Stimulated activated CD4-positive, alpha-beta T cell treated with anti-CD3 and anti-CD28 coated beads, Interleukin-12 subunit alpha, Interleukin-12 subunit beta, amount 100 ng/mL, for 48 hours (primary cell): Measurements from ENCODE around the gene GRAMD1C.
"Not testable (repeated sequence)": the region's sequence is repeated elsewhere in the genome, so short reads cannot be mapped to it uniquely, and the experiment has no call there.

Experiments
- DNase-seq, 3 donors: peaks; one replicate each; pipeline ENCODE4 v3.0.0-alpha.2; 2020; ENCODE audit warnings: low read depth in 2 of 3, low spot score in 1 of 3

GRAMD1C gene

DNA sequence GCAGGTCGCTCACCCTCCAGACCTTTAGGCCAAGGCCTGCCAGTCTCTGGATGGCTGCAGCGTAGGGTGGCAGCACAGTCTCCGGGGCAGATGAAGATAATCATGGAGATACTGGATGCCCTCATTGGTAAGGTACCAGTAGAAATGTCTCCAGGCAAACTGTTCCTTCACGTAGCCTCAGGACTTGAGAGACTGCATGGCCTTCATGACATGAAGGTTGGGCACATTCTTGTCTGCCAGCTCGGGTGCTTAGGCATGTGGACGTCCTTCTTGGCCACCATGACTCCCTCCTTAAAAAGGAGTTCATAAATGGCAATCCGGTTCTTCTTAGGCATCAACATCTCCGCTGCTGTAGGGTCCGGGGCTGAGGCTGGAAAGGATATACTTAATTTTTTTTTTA lies 11.8 kb downstream of the GRAMD1C start:
- DNase-seq: not testable (repeated sequence)

DNA sequence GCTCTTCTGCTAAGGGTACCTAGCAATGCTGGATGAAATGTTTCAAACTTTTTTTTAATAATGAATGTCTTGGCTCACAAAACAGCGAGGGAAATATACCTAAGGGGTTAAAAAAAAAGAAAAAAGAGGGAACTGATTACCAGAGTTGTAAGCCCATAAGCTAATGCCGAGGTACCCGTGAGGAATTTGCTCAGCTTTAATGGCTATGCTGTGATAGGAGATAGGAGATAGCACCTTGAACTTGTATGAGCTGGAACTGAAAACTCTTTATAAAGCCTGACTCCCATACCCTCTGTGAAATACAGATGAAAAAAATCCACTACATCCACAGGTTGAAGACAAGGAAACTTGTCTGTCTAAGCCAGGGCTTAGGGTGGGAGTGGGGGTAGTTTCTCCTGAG lies 13.9 kb downstream of the GRAMD1C start:
- no peak for DNase-seq

DNA sequence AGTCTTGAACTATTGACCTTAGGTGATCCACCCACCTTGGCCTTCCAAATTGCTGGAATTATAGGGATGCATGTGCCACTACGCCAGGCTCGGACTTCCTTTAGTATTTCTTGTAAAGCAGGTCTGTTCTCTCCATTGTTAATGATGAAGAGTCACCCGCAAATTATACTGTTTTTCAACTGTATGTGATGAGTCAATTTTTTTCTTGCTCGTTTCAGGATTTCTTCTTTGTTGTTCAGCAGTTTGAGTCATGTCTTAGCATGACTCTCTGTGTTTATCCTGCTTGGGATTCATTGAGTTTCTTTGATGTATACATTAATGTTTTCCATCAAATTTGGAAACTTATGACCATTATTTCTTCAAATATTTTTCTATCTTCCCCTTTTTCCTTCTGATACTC lies 28.9 kb downstream of the GRAMD1C start:
- no peak for DNase-seq

DNA sequence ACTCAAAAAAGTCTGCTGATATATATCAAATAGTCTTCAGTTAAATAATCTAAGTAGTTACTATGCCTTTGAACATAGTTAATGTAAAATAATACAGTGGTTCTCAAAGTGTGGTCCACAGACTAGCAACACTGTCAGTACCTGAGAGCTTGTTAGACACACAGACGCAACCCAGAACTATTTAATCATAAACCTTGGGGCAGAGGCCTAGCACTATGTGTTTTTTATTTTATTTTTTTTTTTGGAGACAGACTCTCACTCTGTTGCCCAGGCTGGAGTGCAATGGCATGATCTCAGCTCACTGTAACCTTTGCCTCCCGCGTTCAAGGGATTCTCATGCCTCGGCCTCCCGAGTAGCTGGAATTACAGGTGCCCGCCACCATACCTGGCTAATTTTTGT lies 34.7 kb downstream of the GRAMD1C start:
- DNase-seq: no peak

DNA sequence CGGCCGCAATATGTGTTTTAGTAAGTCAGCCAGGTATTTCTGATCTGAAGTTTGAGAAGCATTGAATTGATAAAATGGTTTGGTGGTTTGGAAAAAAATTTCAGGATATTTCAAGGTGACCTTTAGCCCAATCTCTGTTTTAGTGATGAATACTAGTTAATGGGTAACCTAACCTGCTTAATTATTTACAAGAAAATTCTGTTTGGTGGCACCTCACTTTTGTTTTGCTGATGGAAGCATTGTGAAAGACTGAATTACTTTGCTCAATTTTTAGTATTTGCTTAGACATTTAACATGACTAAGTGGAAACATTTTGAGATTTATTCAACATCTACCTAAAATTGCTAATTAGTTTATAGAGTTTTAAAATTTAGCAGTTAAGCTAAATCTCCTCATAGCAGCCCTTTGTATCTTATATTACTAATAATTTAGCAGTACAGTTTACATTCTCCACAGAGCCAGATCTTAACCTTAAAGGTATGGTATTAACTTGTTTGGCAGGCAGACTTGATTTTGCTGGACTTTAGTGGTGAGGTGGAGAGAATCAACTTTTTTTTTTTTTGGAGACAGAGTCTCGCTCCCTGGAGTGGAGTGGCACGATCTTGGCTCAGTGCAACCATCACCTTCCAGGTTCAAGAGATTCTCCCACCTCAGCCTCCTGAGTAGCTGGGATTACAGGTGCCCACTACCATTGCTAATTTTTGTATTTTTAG lies 35.4 kb downstream of the GRAMD1C start:
- DNase-seq: no peak

DNA sequence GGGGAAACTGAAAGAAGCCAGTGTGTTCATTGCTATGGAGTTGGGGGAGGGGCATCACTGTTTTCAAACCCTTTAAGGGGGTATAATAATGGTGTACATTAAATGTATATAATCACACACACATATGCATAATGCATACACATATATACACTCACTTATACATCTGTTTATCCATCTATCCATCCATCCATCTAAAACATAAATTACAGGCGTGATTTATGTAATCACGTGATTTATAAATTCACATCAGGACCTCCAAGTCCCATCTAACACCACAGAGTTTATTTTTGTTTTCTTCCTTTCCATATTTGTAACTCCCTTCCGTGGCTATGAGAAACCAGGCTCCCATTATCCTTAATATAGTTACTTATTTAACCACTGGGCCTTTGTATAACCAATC lies 39.8 kb downstream of the GRAMD1C start:
- DNase-seq: no peak

DNA sequence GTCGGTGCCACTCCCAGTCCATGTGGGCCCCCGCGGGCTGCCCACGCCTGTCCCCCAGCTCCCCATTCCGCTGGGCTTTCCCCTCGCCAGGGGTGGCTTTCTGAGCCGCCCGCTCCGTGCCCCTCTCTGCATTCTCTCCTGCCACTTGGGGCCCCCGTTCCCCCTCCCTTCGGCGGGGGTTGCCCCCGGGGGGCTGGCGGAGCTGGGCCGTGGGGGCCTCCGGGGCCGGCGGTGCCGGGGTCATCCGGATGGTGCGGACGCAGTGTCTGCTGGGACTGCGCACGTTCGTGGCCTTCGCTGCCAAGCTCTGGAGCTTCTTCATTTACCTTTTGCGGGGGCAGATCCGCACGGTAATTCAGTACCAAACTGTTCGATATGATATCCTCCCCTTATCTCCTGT lies 46.5 kb downstream of the GRAMD1C start:
- no peak for DNase-seq

DNA sequence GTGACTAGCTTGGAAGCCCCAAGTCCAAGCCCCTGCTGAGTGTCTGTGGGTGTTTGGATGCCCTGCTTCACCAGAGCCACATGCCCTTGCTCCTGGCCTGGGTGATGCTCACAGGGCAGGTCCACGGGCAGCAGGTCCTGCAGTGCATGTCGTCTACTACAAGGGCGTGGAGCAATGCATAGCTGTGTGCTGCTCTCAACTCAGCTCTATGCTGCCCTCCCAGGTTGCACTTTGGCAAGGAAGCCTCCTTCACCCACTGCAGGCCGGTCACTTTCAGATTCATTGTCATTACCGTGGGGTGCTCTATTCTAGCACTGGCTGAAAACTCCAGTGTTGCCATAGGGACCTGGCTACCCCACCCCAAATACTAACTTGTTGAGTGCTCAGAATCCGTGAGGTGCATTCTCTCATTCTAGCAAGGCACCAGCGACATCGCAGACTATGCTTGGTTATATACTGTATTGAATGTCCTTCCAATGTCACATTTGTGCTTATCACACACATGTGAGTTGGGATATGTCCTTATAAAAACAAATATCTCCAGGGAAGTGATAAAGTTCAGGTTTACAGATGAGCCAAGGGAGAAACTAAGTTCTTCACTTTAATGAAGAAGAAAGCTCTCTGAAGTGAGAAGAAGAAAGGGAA lies 51.8 kb downstream of the GRAMD1C start:
- no peak for DNase-seq

DNA sequence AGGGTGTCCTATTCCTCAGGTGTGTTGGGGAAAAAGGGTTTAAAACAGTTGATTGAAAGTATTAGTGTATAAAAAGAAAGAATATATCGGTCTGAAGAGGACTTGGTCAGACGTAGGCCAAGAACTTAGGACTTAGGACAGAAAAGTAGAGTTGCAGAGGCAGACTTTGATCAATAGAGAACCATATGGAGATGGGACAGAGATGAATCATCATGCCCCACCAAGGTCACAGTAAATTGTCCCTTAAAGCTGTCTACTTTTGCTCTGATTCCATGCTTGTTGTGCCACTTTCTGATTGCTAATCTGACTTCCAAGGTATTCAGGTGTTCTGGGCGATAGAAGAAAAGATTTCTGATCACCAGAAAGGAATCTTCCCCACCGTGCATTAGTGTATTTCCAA lies 56.3 kb downstream of the GRAMD1C start:
- no peak for DNase-seq

DNA sequence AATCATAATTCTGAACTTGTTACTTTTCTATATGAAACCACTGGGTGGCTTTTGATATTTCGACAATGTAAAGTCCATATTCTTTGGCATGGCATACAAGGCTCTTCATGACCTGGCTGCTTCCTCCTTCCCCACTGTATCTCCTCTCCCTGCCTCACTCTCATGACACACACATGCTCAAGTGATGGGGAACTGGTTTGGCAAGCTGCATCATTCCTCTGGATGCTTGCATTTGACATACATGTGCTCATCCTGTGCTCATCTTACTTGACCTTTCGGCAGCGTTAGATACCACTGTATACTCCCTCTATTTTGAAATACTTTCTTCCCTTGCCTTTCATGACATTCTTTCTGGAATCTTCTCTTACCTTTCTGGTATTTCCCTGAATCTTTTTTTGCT lies 57.4 kb downstream of the GRAMD1C start:
- no peak for DNase-seq

DNA sequence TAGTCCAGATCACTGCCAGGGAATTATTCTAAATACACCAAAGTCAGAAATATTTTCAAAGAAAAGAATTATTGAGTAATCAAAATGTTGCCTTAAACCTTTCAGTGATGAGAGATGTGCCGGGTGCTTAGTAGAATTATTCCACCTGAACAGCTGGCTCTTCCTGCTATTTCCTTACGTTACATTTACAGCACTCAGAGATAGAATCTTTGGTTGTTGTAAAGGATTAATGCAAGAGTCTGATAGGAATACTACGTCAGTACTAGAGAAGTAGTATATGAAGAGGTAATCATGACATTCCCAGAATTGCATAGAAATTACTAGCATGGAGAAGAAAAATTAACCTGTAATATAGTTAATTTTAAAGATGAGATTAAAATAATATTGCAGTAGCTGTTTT lies 58.3 kb downstream of the GRAMD1C start:
- no peak for DNase-seq

DNA sequence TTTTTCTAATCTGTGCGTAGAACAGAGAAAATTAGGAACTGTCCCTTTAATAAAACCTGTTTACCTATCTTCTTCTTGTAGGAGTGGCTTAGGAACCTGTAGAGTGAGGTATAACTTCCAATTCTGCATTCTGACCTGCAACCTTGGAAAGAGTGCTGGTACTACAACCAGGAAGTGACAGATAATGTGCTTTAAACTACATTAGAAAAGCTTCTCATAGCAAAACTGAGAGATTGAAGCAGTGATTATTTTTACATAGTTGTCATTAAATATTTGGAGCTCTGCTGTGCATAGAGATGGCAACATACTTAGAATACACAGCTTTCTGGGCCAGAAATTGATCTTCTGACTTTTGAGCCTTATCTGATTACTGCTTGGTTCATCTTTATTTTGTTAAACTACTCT lies 58.8 kb downstream of the GRAMD1C start:
- DNase-seq: no peak

DNA sequence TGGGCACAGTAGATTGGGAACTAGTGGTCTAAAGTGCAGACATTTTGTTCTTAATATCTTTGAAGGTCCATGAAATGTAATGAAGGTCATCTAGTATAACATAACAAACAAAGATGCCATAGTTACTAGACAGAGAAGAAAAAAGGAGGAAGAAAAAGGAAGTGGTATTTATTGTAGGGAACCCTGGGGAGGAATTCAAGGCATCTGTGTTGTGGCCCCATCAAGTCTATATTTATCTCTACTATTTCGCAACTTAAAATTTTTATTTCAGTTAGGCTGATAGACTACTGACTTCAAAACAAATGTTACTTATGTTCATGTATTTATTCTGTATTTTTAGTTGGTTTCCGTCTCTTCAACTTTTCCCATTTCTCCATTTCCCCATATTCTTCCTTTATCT lies 60.3 kb downstream of the GRAMD1C start:
- DNase-seq: no peak

DNA sequence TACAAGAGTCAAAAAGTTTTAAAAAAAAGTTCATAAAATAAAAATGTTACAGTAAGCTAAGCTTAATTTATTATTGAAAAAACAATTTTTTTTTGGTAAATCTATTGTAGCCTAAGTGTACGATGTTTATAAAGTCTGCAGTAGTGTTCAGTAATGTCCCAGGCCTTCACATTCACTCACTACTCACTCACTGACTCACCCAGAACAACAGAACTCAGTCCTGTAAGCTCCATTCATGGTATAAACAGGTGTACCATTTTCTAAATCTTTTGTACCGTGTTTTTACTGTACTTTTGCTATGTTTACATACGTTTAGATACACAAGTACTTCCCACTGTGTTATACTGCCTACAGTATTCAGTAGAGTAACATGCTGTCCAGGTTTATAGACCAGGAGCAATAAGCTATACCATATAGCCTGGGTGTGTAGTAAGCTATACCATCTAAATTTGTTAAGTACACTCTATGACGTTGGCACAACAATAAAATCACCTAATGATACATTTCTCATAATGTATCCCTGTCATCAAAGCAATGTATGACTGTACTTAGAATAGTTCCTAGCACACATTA lies 68.1 kb downstream of the GRAMD1C start:
- DNase-seq: no peak

DNA sequence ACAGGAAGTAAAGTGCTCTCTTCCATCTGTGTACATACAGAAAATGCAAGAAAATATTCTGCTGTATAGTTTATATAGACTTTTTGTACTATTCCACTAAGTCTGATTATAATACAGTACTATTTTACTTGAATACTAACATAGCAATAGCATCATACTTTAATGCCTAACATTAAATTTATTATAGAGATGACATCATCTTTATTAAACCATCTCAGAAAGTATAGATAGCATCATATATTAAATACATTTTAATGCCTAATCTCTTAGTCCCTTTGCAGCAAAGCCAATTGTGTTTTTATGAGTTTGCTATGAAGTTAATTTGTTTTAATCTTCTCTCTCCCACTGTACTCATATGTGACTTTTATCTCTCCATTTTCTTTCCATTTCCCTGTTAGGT lies 69.5 kb downstream of the GRAMD1C start:
- no peak for DNase-seq

DNA sequence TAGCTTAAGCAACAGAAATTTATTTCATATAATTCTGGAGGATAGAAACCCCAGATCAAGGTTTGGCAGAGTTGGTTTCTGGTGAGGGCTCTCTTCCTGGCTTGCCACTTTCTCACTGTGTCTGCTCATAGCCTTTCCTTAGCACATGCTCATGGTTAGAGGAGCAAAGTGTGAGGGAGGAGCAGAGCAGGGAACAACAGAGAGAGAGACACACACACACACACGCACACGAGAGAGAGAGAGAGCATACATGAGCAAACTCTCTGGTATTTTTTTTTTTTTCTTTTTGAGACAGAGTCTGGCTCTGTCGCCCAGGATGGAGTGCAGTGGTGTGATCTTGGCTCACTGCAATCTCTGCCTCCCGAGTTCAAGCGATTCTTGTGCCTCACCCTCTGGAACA lies 72.4 kb downstream of the GRAMD1C start:
- DNase-seq: no peak

DNA sequence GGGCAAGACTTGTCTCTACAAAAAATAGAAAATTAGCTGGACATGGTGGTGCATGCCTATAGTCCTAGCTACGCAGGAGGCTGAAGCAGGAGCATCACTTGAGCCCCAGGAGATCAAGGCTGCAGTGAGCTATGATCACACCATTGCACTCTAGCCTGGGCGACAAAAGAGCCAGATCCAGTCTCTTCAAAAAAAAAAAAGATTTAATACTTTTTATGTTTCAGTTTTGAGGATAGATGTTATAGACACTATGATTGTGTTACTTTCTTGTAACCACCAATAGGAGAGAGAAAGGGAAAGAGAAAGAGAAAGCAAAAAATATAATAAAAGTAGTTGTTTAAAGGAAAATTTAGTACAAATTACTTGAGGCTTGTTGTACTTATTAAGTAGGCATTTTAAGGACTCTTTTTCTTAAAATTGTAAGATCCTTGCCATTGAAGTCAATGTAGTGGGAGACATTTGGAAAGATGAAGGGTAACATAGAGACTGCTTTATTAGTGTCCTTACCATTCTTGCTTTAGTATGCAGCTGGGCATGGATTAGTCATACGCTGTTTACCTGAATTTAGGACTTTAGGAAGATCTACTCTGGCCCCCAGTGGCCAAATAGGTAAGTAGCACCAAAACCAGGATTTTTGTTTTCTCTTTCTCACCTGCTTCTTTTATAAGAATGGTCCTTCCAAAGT lies 74.1 kb downstream of the GRAMD1C start:
- DNase-seq: peak in 1 of 3 donors; percentile 14

DNA sequence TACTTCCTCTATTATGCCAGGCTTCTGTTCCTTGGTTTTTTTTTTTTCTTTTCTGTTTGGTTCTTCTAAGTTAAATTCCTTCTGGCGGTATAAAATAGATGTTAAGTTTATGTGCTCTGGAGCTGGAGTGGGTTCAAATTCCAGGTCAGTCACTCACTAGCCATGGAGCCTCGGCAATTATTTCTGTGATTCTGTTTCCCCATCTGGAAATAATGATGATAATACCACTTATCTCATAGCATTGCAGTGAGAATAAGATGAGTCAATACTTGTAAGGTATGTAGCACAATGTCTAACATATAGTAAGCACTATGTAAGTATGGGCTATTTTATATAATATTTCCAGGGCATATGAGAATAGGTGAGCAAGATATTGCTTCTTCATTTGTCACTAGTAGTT lies 76.1 kb downstream of the GRAMD1C start:
- no peak for DNase-seq

DNA sequence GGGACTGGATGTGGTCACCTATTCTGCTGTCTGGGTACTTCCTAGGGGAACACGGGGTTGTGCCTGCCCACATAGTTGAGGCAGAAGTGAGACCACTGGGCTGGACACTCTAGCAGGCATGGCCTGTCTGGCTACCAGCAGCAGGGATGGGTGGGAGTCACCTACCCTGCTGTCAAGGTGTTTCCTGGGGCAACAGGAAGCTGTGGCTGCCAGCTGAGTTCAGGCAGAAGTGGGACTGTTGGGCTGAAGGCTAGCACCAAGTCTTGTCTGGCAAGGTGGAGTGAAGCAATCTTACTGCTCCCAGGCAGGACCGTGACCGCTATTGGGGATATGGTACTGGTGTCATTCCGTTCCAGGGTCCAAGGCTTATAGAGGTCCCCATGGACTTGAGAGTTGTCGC lies 89.0 kb downstream of the GRAMD1C start:
- no peak for DNase-seq

DNA sequence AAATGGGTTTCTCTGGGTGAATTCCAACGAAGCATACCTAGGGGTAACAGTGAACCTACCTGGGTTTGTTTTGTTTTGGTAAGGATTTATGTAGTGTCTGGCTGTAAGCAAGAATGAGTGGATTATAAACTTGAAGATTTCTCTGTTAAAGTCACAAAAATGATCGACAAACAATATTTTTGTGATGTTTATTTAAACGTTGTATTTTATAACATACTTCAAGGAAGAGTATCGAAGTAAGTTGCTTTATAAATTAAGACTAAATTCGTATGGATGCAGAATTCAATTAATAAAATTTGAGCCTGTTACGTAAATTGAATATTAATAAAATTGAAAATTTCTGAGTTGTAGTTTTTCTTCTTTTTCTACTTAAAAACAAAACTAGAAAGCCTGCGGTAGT lies 108.2 kb downstream of the GRAMD1C start:
- DNase-seq: no peak

DNA sequence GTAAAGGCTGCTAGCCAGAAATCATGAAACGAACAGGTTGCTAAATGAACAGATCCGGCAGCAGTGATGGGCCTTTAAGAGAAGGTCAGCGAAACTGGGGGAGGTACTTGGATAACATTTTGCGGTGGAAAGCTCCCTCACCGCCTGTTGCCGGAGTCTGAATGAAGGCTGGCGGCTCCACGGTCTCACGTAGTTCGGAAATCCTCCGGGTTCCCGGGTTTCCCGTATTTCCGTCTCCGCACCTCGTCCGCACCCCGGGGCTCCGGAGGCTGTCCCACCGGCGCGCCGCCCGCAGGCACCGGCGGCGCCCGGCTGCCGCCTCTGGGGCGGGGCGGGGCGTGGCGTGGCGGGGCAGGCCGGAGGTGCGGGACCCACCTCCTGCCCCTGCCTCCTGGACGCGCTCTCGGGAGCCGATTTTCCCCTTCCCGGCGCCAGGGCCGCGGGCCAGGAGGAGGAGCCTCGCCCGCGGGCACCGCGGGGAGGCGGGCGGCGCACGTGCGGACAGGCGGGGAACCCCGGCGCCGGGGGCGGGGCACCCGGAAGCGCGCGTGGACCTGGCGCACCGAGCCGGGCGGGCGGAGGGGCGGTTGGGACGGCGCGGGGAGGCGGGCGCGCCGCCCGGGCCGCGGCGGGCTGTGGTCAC lies 108.9 kb downstream of the GRAMD1C start, which contains the start of gene ZDHHC23:
TSS of gene ZDHHC23 (plus strand) at position 642 of the 643 bp plus-strand sequence. CDS start 790 bp downstream, outside the sequence.
- peak; percentile 4 to 53 (median 15) for DNase-seq
